ENCODE results near the gene USP20.
A peak's percentile ranks its signal among the peaks of the same experiment; 100 is the strongest.
"Not testable (repeated sequence)": the region's sequence is repeated elsewhere in the genome, so short reads cannot be mapped to it uniquely, and the experiment has no call there.

USP20 gene

DNA sequence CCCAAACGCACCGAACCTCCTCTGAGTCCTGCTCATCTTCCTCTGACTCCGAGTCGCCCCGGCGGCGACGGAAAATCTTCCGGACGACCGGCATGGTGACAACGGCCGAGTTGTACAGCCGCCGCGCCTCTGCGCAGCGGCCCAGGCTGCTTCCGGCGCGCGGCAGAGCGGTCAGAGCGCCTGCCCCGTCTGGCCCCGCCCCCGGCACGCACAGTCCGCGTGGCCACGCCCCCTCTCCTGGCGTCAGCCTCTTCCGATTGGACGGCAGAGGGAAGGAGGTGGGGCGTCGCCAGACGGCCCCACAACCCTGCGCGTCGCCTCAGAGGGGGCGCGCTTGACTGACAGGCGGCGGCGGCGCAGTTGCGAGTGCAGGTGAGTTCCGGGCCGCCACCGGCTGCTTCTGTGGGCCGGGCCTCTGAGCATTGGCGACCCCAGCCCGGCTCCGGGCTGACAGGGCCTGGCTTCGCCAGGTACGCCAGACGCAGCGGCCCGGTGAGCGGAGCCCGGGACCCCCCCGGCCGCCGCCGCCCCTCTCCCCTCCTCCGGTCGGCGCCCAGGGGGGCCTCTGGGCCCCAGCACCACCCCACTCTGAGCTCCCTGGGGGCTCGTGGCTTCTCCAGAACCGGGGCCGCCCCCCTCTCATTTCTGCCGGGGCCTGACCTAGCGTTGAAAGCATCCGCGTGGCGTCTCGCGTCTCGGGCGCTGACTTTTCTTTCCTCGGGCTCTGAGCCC is at the start of gene USP20, which contains the start of gene C9orf78:
TSS of gene USP20 (plus strand) at position 331 of the 732 bp plus-strand sequence. CDS start 17,098 bp downstream, outside the sequence.
TSS of gene C9orf78 (minus strand) at position 148 of the 732 bp plus-strand sequence. CDS start at position 94, 54 bp downstream.
- DNase-seq = peak; percentile 96

DNA sequence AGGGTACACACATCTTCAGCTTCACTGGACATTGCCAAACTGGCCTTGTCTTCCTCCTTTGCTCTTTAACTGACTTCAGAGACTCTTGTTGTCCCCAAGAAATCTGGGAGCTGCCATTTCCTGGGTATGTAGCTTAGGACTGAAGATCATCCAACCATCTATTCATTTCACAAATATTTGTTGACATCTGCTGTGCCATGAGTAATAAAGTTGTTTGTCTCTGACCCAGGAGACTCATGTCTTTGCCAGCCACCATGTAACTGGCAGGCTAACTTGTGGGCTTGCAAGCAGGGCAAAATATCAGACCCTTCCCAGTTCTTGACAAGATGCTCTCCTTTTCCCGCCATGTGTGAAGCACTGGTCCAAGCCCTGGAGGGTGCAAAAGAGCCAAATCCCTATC is 49.4 kb upstream of the USP20 start:
- no peak for DNase-seq

DNA sequence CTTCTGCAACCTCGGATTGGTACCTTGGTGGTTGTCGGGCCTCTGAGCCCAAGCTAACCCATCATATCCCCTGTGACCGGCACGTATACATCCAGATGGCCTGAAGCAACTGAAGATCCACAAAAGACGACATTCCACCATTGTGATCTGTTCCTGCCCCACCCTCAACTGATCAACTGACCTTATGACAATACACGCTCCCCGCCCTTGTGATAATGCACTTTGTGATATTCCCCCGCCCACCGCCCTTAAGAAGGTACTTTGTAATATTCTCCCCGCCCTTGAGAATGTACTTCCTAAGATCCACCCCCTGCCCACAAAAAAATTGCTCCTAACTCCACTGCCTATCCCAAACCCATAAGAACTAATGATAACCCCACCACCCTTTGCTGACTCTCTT is 48.8 kb upstream of the USP20 start:
- DNase-seq = no peak

DNA sequence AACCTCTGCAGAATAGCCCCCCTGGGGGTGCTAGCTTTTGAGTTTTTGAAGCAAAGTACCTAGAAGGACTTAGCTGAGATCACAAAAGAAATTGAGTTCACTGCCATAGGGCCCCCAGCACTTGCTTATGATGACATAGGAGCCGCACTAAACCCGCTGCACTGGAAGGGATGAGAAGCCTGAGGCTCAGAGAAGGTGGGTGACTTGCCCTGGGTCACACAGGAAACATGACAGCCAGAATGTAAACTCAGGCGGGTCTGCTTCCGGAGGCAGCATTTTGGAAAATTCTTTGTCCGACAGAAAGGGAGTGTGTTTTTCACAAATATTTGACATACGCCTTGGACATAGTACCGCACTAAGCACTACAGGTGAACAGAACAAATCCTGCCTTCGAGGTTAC is 40.7 kb upstream of the USP20 start:
- DNase-seq = no peak

DNA sequence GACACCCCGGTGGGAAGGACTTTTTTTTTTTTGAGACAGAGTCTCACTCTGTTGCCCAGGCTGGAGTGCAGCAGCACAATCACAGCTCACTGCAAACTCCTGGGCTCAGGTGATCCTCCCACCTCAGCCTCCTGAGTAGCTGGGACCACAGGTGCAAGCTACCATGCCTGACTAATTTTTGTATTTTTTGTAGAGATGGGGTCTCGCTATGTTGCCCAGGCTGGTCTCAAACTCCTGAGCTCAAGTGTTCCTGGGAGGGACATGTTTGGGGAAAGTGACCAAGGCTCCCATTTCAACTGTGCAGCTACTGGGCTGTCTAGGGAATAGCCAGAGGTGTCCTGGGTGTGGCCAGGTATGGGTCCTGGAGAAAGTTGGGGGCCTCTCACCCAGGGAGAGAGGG is 39.2 kb upstream of the USP20 start:
- DNase-seq = not testable (repeated sequence)

DNA sequence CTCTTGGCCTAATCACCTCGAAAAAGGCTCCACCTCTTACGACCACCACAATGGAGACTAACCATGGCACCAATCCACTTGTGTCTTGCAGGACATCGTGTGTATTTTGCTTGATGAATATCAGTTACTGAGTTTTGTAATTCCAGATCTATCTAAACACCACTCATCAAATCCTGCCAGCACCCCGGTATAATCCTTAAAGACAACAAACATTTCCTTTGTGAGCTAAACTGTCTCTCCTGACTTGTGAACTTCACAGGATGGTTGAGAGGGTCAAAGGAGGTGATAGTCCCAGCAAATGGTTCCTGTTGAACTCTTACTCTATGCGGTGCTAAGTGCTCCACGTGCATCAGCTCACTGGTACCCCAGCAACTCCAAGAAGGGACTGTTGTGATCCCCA is 36.3 kb upstream of the USP20 start:
- no peak for DNase-seq

DNA sequence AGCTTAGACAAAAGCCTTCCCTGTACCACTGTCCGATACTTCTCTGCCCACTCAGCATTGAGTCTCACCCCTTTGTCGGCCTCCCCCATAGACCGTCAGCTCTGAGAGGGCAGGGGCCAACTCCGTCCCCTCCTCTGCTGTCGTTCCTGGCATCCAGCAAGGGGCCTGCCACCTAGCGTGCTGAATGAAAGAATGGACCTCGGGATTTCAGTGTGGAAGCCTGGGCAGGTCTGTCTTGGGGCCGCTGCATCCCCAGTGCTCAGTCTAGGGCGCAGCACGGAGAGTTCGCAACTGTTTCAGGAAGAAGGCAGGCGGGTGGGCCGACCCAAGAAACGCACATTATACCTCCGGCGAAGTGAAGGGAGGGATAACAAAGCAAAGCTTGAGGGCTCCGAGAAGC is 33.8 kb upstream of the USP20 start:
- DNase-seq = no peak

DNA sequence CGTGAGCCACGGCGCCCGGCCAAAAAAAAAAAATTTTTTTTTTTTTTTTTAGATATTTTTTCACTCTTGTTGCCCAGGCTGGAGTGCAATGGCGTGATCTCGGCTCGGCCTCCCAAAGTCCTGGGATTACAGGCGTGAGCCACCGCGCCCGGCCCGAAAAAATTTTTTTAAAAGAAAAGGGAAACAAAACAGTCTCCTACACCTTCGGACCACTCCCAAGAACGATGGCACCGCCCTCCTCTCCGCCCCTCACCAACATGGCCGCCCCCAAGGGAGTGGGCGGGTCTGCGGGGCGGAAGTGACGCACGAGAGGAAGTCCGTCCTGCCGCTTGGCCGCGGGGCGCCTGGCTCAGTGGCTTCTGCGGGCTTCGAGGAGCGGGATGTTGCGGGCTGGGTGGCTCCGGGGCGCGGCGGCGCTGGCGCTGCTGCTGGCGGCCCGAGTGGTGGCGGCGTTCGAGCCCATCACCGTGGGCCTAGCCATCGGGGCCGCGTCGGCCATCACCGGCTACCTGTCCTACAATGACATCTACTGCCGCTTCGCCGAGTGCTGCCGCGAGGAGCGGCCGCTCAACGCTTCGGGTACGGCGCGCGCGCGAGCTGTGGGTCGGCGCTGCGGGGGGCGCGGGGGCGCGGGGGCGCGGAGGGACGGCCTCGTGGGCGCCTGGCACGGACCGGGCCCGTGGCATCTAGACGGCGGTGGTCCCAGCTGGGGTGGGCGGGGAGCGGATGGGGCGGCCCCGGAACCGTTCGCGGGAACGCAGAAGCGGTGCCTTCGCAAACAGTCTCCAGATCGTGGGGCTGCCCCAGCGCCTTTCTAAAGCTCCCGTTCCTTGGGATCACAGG is 32.2 kb upstream of the USP20 start, which contains the start of gene TOR1B:
TSS of gene TOR1B (plus strand) at position 352 of the 843 bp plus-strand sequence. CDS start at position 381, 29 bp downstream.
- DNase-seq = peak; percentile 94

DNA sequence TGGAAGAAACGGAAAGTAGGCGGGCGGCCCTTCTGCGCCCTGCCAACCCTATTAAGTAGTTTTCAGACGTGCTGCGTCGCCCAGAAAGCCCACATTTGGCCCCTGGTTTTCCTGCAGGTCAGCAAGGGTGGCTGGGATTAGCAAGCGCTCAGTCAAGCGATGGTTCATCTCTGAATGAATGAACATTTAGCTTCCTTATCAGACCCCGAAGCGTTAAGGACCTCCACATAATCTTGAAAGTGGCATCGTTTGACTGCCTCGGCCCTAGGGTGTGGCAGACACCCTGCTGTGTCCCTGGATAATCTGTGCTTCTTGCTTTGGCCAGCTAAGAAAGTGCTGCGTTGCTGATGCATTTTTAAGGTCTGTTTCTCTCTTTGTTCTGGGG is 31.6 kb upstream of the USP20 start:
- no peak for DNase-seq

DNA sequence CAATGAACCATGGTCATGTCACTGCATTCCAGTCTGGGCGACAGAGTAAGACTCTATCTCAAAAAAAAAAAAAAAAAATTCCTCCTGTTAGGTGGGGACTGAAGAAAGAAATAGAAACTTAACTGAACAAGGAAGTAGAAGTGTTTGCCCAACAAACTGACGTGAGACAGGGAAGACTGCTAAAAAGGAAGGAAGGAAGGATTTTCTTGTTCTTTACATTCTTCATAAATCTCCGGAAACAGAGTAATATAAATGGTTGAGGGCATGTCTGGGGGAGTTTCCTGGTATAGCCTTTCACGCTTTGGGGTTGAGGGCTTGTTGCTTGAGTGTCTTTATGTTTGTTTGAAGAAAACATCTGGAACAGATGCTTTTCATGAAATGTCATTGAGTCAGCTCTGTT is 29.2 kb upstream of the USP20 start:
- DNase-seq = no peak

DNA sequence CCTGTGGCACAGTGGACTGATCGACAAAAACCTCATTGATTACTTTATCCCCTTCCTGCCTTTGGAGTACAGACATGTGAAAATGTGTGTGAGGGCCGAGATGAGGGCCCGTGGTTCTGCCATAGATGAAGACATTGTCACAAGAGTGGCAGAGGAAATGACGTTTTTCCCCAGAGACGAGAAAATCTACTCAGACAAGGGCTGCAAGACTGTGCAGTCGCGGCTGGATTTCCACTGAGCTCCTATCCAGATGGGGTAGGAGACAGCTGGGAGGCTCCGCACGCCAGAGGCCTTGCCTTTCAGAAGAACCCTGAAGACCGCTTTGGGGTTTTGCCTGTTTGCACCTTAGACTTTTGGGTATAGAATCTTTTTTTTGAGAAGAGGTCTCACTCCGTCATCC is 25.9 kb upstream of the USP20 start:
- no peak for DNase-seq

DNA sequence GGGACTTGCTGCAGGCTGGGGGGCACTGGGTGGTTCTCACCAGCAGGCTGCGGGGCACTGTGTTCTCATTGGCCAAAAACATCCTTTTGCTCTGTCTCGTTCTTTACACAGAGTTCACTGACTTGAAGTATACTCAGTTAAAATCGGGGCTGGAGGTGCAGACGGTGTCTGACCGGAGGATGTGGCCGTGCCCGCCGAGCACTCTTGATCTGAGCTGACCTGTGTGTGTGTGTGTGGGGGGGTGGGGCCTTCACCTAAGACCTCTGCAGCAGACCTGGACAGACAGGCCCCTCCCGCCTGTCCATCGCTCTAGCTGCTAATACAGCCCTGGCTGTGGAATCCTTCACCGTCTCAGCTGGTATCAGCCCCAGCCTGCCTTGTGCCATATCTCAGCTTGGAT is 25.1 kb upstream of the USP20 start:
- no peak for DNase-seq

DNA sequence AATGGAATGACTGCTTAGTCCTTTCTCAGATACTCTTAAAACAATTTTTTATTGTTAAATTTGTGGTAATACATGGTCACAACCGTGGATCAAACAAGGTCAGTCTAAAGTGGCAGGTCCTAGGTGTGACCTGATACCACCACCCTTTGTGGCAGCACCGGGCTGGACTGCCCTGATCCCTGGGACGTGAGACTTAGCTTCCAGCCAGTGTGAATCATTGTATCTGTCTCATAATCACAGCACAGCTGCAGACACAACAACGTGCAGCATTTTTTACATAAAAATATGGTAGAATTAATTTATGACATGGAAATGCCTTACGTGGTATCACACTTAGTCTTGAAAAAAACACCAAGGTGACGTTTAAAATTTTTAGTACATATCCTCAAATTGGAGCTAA is 24.5 kb upstream of the USP20 start:
- DNase-seq = no peak

DNA sequence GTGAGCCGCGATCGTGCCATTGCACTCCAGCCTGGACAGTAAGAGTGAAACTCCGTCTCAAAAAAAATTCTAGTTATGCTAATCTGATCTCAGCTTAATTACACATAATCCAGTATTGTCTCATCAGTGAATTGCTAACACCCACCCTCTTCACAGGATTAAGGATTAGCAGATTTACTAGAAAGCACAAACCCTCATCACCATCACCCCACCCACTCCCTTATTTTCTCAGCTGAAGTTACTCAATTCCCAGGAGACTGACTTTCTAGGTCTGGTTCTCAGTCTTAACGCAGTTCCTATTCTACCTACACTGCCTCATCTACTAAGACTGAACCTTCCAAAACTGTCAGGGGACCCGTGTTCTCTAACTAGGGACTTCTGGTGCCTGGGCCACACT is 23.3 kb upstream of the USP20 start:
- no peak for DNase-seq

DNA sequence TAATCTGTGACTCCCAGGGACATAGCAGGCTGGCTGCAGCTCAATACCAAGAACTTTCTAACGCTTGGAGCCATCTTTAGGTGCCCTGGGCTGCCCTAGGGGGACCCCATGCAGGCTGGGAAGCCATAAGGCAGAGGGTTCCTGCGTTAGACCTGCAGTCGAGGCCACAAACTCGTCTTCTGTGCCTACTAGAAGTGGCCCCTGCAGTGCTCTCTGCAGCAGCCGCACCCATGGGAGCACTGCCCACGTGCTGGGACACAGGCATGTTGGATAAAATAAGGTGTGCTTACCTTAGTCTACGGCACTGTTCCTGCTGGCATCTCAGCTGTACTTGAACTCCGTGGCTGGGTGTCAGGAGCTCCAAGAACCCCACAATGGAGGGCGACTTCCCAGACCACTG is 22.9 kb upstream of the USP20 start:
- DNase-seq = no peak

DNA sequence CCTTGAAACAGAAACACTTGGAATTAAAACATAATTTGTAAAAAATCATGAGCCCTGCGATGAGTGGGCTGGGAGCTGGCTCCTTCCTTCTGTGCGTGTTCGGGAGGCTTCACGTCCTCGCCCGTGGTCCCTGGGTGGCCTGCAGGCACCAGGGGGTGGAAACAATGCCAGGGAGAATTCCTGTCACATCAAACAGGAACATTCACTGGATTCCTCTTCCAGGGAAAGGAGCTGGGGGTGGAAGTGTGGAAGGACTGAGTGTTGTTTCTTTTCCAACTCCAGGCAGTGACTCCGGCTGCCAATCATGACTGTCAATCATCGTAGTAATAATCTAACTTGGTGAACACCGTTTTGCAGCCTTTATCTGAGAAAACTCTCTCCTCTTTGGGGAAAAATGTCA is 21.6 kb upstream of the USP20 start:
- no peak for DNase-seq

DNA sequence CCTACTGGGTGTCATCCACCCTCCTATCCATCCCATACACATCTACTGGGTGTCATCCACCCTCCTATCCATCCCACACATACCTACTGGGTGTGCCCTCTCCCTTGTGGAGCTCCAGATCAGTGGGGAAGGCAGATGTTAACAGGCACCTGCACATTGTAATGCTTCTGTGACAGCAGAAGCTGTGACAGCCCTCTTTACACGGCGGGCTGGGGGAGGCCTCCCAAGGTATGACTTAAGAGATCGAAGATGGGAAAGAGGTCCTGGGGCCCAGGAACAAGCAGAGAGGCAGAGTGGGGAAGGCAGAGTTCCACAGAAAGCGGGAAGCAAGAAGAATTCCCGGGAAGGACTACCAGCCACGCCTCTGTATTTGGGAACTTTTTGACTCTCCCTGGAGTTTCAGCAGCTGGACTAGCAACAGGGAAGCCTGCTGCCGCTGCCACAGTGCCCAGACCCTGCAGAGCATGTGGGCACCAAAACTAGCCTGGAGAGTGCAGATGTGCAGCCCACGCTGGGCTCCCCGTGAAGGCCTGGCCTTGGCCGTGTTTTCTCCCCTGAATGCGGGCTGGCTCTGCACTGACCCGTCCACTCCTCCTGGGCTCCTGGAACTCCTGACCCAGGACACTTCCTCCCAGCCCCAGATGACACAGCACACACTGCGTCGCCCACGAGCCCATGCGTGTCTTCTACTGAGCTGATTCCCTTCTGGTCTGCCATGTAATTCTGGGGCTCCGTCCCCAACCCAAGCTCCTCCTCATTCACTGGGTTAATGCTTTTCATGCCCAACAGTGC is 20.6 kb upstream of the USP20 start:
- no peak for DNase-seq

DNA sequence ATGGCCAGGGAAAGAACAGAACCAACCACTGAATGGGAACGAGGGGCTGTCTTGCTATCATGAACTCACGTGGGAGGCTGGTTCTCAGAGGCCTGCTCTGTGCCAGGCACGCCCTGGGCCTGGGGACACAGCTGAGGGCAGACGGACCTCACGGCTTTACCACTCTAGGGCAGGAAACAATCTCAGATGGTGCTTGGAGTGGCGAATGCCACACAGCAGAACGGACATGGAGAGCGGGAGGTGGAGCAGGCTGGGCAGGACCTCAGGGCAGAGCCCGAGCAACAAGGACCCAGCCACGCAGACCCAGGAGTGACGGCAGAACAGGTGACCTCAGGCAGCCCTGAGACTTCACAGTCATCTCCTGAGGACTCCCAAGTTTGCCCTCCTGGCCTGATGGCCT is 20.0 kb upstream of the USP20 start:
- DNase-seq = no peak

DNA sequence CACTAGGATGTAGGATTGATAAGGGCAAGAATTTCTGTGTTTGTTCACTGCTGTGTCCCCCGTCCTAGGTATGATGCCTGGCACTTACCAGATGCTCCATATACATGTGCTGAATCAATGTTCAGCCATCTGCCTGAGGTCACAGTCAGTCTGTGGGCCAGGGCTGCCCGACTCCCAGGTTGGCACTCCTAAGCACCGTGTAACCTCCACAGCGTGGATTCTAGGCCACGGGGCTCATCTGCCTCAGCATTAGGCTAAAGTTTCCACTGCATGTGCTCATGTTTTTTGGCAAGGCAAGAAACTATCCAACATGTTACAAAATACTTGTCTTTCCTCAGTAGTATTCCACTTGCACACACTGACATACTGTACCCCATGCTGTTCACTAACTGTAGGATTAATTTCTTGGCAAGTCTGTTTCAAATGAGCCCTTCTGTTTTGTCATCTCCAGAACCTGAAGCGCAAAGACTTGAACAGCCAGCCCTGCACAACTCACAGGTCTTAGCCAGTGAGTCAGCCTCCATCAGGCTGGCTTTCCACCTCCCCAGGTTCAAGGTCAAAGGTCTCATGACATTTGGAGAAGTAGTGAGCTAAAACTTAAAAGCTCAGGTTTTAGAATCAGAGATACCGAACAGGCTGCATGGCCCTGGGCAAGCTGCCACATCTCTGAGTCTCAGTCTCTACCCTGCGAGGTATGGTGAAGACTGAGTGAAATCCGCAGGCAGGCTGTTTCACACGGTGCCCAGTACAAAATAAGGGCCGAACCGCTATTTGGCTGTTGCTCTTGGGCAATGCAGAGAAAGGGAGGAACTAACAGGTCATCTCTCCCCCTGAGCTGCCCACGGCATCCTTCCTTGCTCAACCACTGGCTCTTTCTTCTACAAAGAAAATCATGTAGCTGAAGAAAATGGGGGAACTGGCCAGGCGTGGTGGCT is 18.5 kb upstream of the USP20 start:
- no peak for DNase-seq

DNA sequence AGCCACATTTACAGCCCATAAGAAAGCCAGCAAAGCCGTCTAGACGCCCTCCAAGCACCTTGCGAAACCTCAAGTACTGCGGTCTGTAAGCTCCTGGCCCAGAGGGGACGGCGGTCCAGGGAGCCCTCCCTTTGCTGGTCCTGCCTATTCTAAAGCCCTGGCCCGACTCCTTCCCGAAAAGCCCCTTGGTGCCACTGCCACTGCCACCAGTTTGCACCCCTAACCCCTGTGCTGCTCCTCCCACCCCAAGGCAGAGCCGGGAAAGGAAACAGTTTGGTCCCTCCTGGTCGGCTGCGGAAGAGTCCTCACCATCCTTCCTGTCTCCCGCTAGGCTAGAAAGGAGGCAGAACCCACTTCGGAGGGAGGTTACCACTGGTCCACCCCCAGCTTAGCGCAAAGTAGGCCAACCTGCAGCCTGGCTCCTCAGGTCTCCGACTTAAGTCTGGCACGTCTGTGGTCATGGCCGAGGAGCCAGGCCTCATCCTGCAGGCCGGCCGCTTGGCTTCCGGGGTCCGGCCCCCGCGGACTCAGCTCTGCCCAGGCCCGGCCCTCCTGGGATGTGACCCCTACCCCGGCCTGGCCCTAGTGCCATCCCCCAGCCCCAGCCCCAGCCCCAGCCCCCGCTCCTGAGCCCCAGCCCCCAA is 12.2 kb upstream of the USP20 start:
- DNase-seq = no peak

DNA sequence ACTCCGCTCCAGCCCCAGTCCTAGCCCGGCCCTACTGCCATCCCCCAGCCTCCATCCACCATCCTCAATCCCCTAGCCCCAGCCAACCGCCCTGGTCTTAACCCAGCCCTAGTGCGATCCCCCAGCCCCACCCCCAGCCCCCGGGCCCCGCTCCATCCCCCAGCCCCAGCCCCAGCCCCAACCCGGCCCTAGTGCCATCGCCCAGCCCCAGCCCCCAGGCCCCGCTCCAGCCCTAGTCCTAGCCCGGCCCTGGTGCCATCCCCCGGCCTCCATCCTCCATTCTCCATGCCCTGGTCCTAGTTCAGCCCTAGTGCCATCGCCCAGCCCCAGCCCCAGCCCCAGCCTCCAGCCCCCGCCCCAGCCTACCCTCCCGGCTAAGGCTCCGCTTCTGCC is 11.7 kb upstream of the USP20 start:
- DNase-seq = no peak

Measured in CD4-positive, alpha-beta T cell treated with Interferon gamma for 1 hour (primary cell).